IMR-90 (cell line): Measurements from ENCODE around the gene NPBWR2.
"Not testable (repeated sequence)": the region's sequence is repeated elsewhere in the genome, so short reads cannot be mapped to it uniquely, and the experiment has no call there.

Experiments used
- CTCF ChIP-seq: conservative IDR thresholded peaks from 2 replicates; pipeline ENCODE4 v1.5.1; 2012; ENCODE audit warnings: mild to moderate bottlenecking, low read depth, low read length, improper control_type of control experiment
- POLR2A ChIP-seq: IDR thresholded peaks from 2 replicates; pipeline ENCODE4 v1.6.1; 2012; ENCODE audit warnings: mild to moderate bottlenecking, low read depth, low read length
- RCOR1 ChIP-seq: IDR thresholded peaks from 2 replicates; pipeline ENCODE4 v1.6.1; 2012; ENCODE audit warnings: mild to moderate bottlenecking, low read length, improper control_type of control experiment; ENCODE audit not compliant: insufficient replicate concordance

GRCh38 chr20:64117432-64117777, 10.0 kb upstream of the NPBWR2 start:
- TF ChIP-seq CTCF, RCOR1, POLR2A: not testable (repeated sequence)
